Measurements from ENCODE around the gene ZBTB7C. TPM values are rescaled to one million over a fixed set of nuclear protein-coding genes. Genes with fewer than 3 reads are reported as not detected.

Gene ZBTB7C
- total RNA-seq, 1 donor from 2014 or later: 2.6 TPM

DNA sequence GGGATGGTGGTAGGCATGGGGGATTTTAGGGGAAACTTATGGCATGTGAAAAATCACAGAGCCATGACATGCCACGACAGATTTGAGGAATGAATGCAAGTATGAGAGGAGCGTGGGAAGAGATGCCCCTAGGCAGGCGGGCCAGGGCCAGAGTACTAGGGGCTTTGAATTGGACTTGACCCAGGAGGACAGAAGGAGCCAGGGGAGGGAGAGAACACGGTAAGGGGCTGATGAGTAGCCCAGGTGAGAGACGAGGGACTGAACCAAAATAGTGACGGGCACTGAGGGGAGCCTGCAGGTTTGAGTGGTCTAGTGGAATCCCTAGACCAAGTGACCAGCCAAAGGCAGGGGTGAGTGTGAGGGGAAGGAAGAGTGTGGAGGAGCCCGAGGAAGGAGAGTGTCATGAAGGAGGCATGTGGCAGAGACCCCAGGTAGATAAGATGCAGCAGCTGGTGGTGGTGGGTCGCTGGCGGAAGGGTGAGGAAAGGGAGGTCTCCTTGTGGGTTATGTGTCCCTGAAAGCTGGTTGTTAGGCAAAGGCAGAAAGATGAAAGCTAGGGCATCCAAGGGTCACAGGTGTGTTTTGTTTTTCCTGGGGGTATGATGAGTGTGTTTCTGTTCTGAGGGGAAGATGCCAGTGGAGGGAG lies 48.7 kb downstream of the ZBTB7C start:
- intact Hi-C loops (cut with DNase I): no loop called here
- no peak for ATAC-seq (ENCODE audit: poor library complexity)
- no peak for DNase-seq

DNA sequence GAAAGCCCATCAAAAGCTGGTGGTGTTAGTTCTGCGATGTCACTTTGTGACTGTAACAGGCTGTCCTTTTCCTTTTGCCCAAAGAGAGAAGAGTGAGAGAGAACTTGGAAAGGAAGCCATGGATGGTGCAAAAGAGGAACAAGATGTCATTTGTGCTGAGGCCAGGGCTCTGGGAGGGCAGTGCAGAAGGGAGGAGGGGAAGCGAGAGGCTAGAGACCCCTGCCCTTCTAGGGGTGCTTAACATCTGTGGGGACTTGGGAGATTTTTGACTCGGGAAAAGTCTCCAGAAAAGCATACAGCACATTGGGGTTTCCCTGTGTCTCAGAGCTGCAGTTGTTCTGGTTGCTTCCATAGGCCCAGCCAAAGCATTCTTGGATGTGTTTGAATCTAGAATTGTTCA lies 49.6 kb downstream of the ZBTB7C start:
- intact Hi-C loops (cut with DNase I): no loop called here
- no peak for ATAC-seq (ENCODE audit: poor library complexity)
- DNase-seq: no peak

DNA sequence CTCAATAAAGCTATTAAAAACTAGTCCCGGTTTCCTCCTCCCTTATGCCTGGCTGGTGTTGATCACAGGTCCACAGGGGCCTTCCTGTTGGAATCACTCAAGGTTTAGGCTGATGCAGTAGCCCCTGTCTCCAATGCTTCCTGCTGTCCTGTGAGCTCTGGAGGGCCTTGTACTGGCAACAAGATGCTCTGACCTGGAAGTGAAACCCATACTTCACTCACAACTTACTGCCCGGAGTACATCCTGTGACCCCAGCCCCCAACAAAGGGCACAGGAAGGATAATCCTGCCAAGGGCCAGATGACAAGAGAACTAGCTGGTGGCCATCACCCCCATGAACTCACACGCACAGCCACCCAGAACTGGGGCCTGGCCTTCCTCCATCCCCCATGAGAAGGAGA lies 50.3 kb downstream of the ZBTB7C start:
- ATAC-seq (ENCODE audit: poor library complexity): no peak
- DNase-seq: no peak
- intact Hi-C loops (cut with DNase I): no loop called here

DNA sequence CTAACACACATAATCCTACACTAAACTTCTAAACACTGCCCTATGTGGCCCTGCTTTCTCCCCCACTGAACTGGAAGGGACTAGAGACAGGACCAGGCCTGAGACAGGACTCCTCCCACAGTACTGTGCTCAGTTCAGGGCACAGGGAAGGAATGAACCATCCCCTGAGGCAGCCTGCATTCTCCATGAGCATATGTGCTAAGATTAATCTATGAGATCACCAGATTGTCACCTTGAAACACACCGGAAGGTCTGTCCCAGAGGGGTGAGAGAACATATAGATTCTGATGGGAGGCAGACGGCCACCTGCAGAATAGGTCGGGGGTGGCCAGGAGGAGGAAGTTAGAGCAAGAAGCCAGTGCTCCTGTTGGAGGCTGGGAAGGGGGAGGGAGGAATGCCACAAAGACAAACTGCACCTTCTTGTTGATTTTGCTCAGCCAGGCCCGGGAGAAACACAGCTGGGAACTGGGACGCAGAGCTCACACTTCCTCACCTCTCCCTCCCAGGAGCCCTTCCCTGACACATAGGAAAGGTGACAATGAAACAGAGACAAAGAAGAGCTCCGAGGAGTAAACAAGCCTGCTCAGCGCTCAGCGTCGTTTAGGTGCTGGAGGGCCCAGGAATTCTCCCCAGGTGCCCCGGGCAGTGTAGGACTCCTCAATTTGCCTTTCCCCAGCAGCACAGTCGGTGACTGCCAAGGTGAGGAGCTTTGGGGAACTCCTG lies 52.1 kb downstream of the ZBTB7C start:
- ATAC-seq (ENCODE audit: poor library complexity) (no peak), DNase-seq (no peak)
- intact Hi-C loops (cut with DNase I): no loop called here

DNA sequence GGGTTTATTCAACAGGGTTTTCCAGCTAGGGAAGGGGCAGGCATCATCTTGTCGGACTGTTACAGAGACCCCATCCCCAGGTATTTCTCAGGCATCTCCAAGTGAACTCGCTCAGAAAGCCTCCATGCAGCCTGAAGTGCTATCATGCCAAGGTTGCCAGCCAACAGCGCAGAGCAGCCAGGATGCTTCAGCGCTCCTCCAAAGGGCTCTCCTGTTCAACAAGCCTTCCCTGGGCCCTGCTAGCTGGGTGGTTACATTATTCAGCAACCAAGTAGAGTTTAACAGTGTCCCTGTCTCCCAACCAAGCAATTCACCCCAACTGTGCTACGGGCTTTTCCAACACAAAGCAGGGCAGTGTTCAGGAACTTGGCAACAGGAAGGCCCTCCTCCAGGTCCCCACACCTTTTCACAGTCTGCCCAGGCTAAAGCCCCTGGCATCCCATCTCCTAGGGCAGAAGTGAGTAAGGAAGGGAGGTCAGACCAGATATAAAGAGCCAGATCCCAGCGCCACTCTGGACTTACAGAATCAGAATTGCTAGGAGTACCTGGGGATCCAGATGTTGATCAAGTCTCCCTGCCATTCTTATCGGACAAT lies 52.9 kb downstream of the ZBTB7C start:
- intact Hi-C loops (cut with DNase I): no loop called here
- no peak for ATAC-seq (ENCODE audit: poor library complexity)
- no peak for DNase-seq

DNA sequence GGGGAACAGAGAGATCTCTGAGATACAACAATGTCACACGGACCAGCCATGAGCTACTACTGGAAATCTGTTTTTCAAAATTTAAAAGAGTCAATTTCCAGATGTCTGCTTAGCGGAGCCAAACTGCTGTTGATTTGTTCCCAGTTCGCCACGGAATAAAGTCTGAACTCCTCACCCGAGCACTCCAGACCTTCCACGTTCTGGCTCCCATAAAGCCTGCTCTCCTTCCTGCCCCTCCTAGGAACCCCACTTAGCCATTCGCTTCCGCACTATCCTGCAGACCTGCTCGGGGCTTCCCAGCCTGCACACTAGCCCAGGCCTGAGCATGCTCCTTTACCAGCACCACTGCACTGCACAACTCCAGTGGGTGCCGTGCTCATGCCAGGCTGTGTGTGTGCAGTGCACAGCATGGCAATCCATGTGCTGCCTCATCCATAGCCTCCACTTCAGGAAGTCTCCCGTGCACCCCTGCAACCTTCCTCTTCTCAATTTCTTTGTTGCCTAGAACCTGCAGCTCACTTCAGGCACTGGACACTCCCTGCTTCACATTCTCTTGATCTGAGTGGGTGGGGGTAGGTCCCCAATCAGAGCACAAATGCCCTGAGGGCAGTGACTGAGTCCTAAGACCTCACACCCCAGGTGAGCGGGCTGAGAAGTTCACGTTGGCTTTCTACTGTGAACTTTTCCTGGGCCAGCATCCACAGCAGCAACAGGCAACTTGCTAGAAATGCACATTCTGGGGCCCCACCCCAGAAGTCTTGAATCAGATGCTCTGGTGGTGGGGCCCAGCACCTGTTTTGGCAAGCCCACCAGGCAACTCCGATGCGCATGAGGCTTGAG lies 53.7 kb downstream of the ZBTB7C start:
- no peak for DNase-seq

DNA sequence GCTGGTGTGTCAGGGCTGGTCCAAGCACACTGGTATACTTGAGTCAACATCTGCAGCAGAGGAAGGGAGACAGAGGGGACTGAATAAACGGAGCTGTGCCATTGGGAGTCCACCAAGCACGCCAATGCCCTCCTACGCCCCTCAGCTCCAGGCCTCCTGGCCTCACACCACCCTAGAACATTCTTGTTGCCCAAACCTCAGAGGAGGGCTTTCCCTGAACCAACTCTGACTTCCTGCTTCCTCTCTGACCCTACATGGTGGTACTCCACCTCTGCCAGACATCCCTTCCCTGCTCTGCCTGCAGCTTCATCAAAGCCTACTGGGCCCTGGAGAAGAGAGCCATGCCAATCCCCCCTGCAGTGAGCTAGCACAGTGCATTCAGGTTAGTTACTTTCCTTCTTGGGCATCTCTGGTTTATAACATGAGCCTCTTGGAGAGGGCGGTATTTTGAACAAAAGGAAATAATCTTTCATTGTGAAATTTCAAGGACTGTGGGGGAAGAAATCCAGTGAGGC lies 54.4 kb downstream of the ZBTB7C start:
- no peak for ATAC-seq (ENCODE audit: poor library complexity)
- DNase-seq: no peak
- intact Hi-C loops (cut with DNase I): no loop called here

More for the DNA sequence above, 53.7 kb downstream of the ZBTB7C start:
- ATAC-seq (ENCODE audit: poor library complexity): no peak
- intact Hi-C loops (cut with DNase I): no loop called here

DNA sequence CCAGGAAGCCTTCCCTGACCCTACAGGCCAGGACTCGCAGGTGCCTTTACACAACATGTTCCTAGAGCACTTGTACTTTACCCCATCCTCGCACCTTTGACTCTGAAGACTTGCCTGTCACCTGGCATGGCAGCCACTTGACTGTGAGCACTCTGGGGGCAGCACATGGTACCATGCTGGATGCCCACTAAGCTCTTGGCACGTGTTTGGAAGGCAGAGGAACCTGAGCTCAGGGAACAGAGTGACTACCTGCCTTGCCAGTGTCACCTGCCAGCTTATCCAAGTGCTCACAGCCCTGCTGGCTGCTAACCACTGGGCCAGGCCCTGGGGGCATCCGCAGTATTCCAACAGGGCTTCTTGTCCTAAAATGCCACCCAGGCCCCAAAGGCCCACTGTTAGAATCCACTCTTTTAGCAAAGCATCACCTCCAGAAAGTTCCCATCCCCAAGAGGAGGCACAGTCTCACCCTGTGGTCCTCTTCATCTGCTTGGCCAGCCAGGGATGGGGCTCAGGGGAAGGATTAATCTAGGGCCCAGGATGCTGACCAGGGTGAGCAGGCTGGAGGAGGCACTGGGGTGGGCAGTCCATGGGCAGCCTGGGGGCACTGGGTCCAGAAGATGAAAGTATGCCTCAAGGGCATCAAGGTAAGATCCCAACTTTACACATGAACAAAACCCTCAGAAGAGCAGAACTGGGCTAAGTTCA lies 57.0 kb downstream of the ZBTB7C start:
- intact Hi-C loops (cut with DNase I): no loop called here
- no peak for ATAC-seq (ENCODE audit: poor library complexity)
- no peak for DNase-seq

DNA sequence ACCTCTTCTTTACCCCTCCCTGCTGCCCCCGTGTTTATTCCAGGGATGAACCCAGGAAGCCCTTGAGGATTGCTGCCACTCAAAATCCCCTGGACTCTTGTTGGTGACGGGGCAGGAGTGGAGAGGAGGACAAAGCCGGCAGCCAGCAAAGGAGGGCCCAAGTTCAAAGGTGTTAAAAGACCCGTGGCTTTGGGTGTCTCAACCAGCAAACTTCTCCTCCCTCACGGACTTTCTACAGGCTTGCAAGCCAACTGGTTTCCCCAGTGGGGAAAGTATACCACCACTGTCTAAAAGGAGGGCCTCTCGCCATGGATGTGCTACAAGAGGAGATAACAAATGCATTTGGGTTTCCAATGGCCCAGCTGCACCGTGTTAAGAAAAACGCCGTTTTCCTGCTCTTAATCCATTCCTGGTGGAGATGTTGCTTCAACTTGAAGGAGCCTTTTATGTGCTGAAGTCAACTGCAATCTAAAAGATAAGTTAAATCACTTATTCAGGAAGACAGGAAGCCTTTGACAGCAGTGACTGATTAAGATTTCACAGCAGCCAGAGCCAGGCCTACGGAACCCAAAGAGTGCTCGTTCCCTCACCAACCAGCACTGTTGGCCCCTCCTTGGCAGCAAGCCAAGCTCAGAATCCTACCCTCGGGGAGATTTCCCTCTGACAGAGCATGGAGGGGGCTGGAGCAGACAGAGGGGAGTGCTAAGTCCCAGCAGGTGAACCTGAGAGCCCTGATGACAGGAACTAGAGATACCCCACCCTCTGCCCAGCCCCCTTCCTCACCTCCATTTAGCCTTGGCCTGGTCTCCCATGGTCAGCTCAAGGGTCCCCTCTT lies 57.8 kb downstream of the ZBTB7C start:
- ATAC-seq (ENCODE audit: poor library complexity) (no peak), DNase-seq (no peak)
- intact Hi-C loops (cut with DNase I): no loop called here

DNA sequence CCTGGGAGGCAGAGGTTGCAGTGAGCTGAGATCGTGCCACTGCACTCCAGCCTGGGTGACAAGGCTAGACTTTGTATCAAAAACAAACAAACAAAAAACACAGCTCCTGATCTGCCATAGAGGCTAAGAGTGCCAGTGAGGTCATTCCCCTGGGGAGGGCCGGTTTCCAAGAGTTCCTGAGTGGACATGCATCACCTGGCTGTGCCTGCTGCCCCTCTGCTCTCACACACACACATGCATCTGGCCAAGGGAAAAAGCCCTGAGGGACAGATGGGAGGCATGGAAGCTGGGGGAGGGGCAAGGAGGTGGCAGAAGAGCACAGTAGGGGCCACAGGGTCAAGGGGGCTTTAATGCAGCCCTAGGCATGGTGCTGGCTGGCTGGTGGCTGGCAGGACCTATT lies 60.4 kb downstream of the ZBTB7C start:
- DNase-seq (no peak), ATAC-seq (ENCODE audit: poor library complexity) (no peak)
- intact Hi-C loops (cut with DNase I): no loop called here

DNA sequence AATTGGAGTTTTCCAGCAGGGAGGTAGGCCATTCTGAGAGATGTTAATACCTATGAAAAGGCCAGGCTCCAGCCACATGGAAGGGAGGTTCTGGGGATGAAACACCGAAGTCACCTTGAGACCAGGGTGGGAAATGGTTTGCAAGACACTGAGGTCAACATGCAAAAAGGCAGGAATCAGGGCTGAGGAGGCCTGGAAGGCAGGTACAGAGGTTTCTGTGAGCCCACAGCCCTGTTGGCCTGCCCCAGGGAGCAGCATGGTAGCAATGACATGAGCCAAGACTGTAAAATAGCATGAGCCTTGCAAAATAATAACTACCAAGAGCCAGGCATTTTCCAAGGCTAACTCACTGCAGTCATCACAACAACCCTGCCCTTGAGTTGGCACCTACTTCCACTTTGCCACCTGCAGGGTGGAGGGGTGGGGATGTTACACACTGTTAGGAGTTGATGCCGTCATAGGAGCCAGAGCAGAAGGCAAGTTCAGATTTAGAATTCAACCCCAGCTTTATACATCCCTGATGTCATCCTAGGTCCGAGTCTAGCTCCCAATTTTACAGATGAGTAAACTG lies 61.3 kb downstream of the ZBTB7C start:
- no peak for ATAC-seq (ENCODE audit: poor library complexity)
- intact Hi-C loops (cut with DNase I): no loop called here
- no peak for DNase-seq

DNA sequence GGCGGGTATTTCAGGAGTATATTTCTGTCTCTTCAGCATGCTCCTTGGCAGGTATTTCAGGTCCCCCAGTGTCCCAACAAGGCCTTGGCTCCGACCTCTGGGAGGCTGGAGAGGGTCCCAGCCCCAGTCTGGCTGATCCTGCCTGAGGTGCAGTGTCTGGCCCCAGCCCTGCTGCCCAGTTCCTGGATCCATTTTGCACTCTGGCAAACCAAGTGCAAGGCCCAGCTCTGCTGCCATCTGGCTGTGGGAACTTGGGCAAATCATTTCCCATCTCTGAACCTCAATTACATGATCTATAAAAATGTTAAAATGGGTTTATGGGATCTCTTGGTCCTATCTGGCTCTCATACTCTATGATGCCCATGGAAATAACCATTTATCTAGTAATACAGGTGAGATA lies 63.6 kb downstream of the ZBTB7C start:
- ATAC-seq (ENCODE audit: poor library complexity) (no peak), DNase-seq (peak; percentile 48)
- intact Hi-C loops (cut with DNase I): no loop called here

DNA sequence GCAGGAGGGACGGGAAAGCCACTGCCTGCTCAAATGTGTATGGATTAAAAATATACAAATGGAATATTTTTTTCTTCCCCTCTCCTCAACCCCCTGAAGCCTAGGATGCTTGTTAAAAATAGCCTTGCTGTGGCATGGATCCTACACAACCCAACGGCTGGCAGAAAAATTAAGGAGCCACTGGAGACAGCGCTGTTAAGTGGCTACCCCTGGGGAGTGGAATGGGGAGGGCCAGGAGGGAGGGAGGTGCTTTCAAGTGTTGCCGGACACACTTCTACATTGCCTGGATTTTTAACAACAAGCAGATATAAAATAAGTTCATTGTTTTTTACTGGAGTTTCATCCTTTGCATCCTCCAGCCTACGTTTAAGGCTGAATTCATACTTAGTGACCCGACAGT lies 66.6 kb downstream of the ZBTB7C start:
- no peak for DNase-seq
- intact Hi-C loops (cut with DNase I): loop anchor here (5.0 kb wide), 1 partner anchor 310 kb away; no protein-coding TSS in a partner anchor
- ATAC-seq (ENCODE audit: poor library complexity): peak; percentile 54

DNA sequence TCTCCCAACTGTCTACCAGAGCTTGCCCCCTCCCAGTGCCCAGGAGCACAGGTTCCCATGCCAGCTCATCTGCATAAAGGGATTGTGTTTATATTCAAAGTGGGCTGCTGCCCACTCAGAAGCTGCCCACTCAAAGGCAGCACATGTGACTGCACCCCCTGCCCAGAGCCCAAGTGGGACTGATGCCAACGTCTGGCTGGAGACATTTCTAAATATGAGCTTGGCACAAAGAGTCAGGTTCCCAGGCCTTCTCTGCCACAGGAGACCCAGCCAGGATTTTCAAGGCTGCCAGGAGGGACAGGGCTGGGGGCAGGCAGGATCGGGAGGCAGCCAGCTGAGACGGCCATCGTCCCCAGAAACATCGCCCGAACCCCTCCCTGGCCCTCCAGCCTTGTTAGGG lies 67.1 kb downstream of the ZBTB7C start:
- DNase-seq (no peak), ATAC-seq (ENCODE audit: poor library complexity) (peak; percentile 61)
- intact Hi-C loops (cut with DNase I): loop anchor here (5.0 kb wide), 1 partner anchor 310 kb away; no protein-coding TSS in a partner anchor

DNA sequence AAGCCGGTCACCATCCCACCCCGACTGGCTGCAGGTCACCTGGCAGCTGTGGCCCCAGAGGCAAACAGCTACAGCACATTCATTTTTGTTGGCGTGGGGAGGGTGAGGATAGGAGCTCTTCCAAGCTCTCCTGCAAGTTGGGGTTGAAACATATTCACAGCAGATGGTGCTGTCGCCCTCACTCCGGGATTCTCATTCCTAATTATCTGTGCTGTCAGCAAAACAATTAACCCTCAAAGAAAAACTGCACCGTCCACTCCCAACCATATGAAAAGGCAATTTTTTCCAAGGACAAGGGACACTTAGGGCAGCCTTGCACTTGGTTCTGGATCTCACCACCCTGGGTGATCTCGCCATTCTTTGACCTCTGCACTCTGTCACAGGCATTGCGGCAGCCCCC lies 68.6 kb downstream of the ZBTB7C start:
- intact Hi-C loops (cut with DNase I): loop anchor here (5.0 kb wide), 1 partner anchor 308 kb away; no protein-coding TSS in a partner anchor
- ATAC-seq (ENCODE audit: poor library complexity) (no peak), DNase-seq (no peak)

DNA sequence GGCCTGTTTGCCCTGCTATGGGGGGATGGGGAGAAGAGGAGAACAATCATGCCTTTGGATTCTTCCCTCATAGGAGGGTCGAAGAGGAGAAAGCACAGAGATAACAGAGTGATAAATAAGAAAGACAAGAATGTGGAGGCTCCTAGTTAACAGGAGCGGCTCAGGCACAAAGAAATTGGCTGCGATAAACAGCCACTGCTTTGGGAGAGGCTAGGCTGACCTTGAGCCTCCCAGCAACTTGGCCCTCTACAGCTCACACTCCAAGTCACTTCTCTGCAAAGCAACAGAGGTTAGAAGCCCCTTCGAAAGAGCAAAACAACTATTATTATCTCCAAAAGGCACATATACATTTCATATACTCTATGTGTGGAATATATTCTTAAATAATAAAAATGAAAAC lies 69.5 kb downstream of the ZBTB7C start:
- intact Hi-C loops (cut with DNase I): loop anchor here (5.0 kb wide), 1 partner anchor 307 kb away; no protein-coding TSS in a partner anchor
- DNase-seq: no peak
- ATAC-seq (ENCODE audit: poor library complexity): no peak

DNA sequence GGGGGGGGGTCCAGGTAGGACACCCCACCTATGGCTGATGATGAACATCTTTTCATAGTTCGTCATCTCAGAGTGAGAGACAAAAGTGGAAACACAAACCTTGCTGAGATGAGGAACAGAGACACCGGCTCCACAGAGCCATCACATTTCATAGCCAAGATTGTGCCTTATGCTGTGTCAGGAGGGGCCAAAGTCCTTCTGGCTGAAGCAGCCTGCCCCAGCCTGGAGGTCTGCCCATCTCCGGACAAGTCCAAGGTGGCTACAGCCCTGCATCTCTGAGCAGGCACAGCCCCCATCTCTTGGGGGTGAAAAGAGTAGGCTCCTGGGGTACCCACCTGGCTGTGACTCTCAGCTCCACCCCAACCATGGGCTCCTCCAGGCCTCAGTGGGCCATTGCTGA lies 70.3 kb downstream of the ZBTB7C start:
- intact Hi-C loops (cut with DNase I): no loop called here

More for the DNA sequence above, 70.3 kb downstream of the ZBTB7C start:
- no peak for DNase-seq
- no peak for ATAC-seq (ENCODE audit: poor library complexity)

Data from Right ventricle myocardium superior (tissue), 1 donor.